ENCODE results near the gene PPP6R2. TPM values are rescaled to one million over a fixed set of nuclear protein-coding genes. Genes with fewer than 3 reads are reported as not detected.
"Not testable (repeated sequence)": the region's sequence is repeated elsewhere in the genome, so short reads cannot be mapped to it uniquely, and the experiment has no call there.

PPP6R2 gene
- total RNA-seq, 1 experiment from 2014 or later = 49.2 TPM

GRCh38 chr22:50361688-50362087 is 18.6 kb downstream of the PPP6R2 start:
- ChIA-PET POLR2A (ENCODE audit: unreplicated experiment) (no interaction called here), CTCF (no interaction called here)
- H3K4me3 ChIP-seq = no peak overlapping the region
- H3F3A ChIP-seq (ENCODE audit: insufficient read depth, low read depth) = peaks cover 7% of the 10 kb centered on the region; the same call in 1 of the 2 replicates
- no peaks in the 10 kb centered on the region for H3K9me3 ChIP-seq (ENCODE audit: insufficient read depth, low read depth)
- H4K20me1 ChIP-seq (ENCODE audit: insufficient read depth) = peaks cover 94% of the 10 kb centered on the region
- no TSS peak for BruUV-seq (replicated peaks)
- H3K27me3 ChIP-seq (ENCODE audit: insufficient read depth, low read depth) = no peaks in the 10 kb centered on the region
- no peak for TF ChIP-seq EZH2 (IDR thresholded peaks at IDR 0.05; ENCODE audit: low read depth)
- TF ChIP-seq, protein P1, sequence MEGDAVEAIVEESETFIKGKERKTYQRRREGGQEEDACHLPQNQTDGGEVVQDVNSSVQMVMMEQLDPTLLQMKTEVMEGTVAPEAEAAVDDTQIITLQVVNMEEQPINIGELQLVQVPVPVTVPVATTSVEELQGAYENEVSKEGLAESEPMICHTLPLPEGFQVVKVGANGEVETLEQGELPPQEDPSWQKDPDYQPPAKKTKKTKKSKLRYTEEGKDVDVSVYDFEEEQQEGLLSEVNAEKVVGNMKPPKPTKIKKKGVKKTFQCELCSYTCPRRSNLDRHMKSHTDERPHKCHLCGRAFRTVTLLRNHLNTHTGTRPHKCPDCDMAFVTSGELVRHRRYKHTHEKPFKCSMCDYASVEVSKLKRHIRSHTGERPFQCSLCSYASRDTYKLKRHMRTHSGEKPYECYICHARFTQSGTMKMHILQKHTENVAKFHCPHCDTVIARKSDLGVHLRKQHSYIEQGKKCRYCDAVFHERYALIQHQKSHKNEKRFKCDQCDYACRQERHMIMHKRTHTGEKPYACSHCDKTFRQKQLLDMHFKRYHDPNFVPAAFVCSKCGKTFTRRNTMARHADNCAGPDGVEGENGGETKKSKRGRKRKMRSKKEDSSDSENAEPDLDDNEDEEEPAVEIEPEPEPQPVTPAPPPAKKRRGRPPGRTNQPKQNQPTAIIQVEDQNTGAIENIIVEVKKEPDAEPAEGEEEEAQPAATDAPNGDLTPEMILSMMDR (conservative IDR thresholded peaks at IDR 0.05) = no peak
- peaks cover 88% of the 10 kb centered on the region for H3K79me2 ChIP-seq (ENCODE audit: low read depth)
- H3K4me1 ChIP-seq (replicated peaks; ENCODE audit: insufficient read depth) = no peaks in the 10 kb centered on the region
- intact Hi-C loops (cut with micrococcal nuclease; ENCODE audit: unreplicated experiment) = no loop called here
- no peak overlapping the region for H3K4me2 ChIP-seq
- no peaks in the 10 kb centered on the region for H3K9me2 ChIP-seq (ENCODE audit: insufficient read depth)
- no peak for DNase-seq
- no peak overlapping the region for H3K27ac ChIP-seq
- H3K36me3 ChIP-seq (ENCODE audit: low read depth) = peaks cover 7% of the 10 kb centered on the region
- H2AFZ ChIP-seq = no peak overlapping the region

- no peaks in the 10 kb centered on the region for H3K9me3 ChIP-seq (ENCODE audit: insufficient read depth, low read depth)
- H2AFZ ChIP-seq = no peak overlapping the region
- intact Hi-C loops (cut with micrococcal nuclease; ENCODE audit: unreplicated experiment) = no loop called here
- H3K9me2 ChIP-seq (ENCODE audit: insufficient read depth) = no peaks in the 10 kb centered on the region
- peaks cover 80% of the 10 kb centered on the region for H3K79me2 ChIP-seq (ENCODE audit: low read depth)
- H3K4me1 ChIP-seq (replicated peaks; ENCODE audit: insufficient read depth) = no peaks in the 10 kb centered on the region
- H3K27me3 ChIP-seq (ENCODE audit: insufficient read depth, low read depth) = no peaks in the 10 kb centered on the region
- POLR2A ChIA-PET (ENCODE audit: unreplicated experiment) = no interaction called here
- H3K4me2 ChIP-seq = no peak overlapping the region
- peaks cover 7% of the 10 kb centered on the region for H3K36me3 ChIP-seq (ENCODE audit: low read depth)
- H4K20me1 ChIP-seq (ENCODE audit: insufficient read depth) = peaks cover 93% of the 10 kb centered on the region
- no peak for TF ChIP-seq EZH2 (IDR thresholded peaks at IDR 0.05; ENCODE audit: low read depth)
- TF ChIP-seq, protein P1 (conservative IDR thresholded peaks at IDR 0.05) = no peak
- BruUV-seq (replicated peaks) = no TSS peak
- no peak for DNase-seq
- H3F3A ChIP-seq (ENCODE audit: insufficient read depth, low read depth) = peaks cover 7% of the 10 kb centered on the region; the same call in 1 of the 2 replicates
- CTCF ChIA-PET = interaction anchor here (0.6 kb wide), 1 partner anchor 257 kb away, joined by 3 read pairs; no protein-coding TSS in a partner anchor
- no peak overlapping the region for H3K4me3 ChIP-seq
- H3K27ac ChIP-seq = no peak overlapping the region
Measured at GRCh38 chr22:50363166-50363802, 20.2 kb downstream of the PPP6R2 start.

GRCh38 chr22:50363803-50364194 is 20.7 kb downstream of the PPP6R2 start:
- CTCF ChIA-PET = interaction anchor here (0.7 kb wide), 1 partner anchor 257 kb away, joined by 9 read pairs; no protein-coding TSS in a partner anchor
- H3K4me1 ChIP-seq (replicated peaks; ENCODE audit: insufficient read depth); POLR2A ChIA-PET (ENCODE audit: unreplicated experiment): not testable (repeated sequence)

More at GRCh38 chr22:50363803-50364194, 20.7 kb downstream of the PPP6R2 start:
- H3K27ac ChIP-seq; H2AFZ ChIP-seq; H3K36me3 ChIP-seq (ENCODE audit: low read depth); DNase-seq; BruUV-seq (replicated peaks); H3F3A ChIP-seq (ENCODE audit: insufficient read depth, low read depth); H3K4me2 ChIP-seq; H3K27me3 ChIP-seq (ENCODE audit: insufficient read depth, low read depth); H3K9me2 ChIP-seq (ENCODE audit: insufficient read depth); H3K4me3 ChIP-seq; intact Hi-C loops (cut with micrococcal nuclease; ENCODE audit: unreplicated experiment); H3K9me3 ChIP-seq (ENCODE audit: insufficient read depth, low read depth): not testable (repeated sequence)
- Histone ChIP-seq H3K79me2 (ENCODE audit: low read depth) (peaks cover 76% of the 10 kb centered on the region), H4K20me1 (ENCODE audit: insufficient read depth) (peaks cover 91% of the 10 kb centered on the region)
